Renal cortical epithelial cell (primary cell): Measurements from ENCODE around the gene MYH3. TPM values are rescaled to one million over a fixed set of nuclear protein-coding genes. Genes with fewer than 3 reads are reported as not detected.

Source experiments
- DNase-seq: peaks from one replicate; pipeline ENCODE4 v3.0.0-alpha.2; 2011; ENCODE audit warnings: low read depth
- total RNA-seq: library from RNA; depleted of rRNA; stranded (reverse); fragments of >200 nt; gene quantifications from 2 replicates; pipeline ENCODE4 v1.2.3, GENCODE V29; 2014

MYH3 gene
- total RNA-seq, 1 donor from 2014 or later: 0.30 TPM

DNA sequence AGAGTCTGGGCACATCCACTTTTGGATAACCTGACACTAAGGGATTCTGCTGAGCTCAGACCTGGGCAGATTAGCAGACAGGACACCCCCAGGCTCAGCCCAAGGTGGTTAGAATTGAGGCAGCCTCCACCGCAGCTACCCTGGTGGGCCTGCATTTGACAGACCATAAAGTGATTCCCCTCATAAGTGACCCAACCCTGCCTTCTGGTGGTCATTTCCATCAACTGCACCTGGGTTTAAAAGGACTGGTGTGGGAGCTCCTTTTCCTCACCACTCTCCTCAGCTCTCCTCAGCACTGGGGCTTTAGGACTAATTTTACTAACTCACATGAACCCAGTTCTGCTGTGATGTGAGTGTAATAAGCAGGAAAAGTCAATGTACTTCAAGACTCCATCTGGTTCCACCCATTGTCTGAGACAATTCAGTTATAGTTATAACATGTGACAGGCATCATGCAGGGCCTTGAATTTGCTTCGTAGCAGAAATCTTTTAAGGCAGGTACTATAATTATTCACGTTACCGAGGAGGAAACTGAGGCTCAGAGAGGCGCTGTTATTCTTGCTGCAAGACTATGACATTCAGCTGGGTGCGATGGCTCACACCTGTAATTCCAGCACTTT lies 42.5 kb downstream of the MYH3 start:
- peak; percentile 14 for DNase-seq

DNA sequence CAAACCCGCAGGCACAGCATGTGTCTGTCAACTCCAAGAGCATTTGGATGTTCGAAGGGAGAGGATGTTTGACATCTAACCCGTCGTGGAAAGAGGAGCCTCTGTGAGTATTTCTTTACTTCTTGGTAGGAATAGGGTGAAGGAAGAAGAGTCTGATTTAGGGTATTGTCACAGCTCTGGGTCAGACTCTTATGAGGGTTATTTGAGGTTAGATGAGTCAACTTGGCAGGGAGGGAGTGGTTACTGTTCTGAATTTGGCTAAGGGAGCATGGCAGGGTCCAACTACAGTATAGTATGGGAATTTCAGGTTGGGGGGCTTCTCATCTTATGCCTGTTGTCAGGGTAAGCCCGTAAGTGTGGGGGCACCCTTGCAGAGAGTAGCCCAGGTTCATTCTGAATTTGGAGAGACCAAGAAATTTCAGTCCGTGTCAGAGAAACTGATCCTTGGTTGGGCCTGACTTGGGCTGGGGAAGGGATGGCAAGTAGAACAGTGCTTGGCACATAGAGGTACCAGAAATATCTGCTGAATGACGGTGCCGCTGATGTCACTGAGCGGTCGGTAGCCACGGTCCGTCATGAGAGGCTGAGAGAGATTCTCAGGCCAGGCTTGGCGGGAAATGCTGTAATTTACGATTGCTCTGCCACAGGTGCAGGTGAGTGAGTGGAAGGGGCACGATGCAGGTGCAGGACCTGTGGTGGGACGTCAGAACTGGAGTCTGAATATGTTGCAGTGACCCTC lies 43.2 kb downstream of the MYH3 start:
- DNase-seq: no peak

DNA sequence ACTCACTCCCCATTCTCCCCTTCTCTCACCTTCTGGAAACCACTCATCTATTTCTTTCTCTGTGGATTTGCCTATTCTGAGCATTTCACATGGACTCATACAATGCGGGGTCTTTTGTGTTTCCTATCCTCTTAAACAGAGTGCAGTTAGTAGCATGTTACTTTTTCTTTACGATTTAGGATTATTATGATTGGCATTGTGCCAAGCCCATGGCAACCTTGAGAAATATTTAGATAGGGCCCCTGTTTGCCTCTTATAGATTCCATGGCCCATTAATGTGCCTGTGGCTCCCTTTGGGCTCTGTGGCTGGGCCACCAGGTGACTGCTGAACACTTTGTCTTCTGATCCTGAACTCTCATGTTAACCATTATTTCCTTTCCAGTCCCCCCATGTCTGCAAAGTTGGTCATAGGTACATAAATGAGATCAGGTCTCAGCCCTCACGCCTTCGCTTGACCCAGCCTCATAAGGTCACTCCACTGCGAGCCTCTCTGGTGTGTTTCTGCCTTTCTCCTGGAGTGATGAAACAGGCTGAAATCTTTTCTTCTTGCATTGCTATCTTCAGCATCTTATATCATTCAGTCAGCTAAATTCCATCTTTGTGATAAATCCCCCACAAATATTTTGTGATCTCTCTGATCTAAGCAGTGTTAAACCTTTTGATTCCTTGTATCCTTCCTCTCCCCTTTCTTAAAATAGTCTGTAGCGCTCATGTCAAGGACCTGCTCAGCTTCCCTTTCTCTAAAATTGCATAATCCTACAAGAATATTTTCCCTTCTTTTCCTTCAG lies 44.0 kb downstream of the MYH3 start:
- DNase-seq: no peak

DNA sequence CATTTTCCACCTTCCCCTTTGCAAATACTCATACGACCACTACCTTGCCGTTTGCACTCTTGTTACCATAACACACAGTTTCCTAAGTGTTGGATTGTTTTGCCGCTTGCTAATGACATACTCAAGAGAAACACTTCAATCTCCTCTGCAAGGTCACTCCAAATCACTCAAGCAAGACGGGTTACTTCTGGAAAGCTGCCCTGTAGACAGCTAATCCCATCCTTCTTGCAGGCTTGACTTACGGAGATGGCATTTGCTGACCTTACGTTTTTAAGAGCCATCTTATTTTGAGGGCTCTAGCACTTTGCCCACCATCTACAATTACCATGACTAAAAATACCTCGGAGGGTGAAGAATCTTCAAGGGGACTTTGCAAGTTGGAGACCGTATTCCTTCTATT lies 46.2 kb downstream of the MYH3 start:
- DNase-seq: peak; percentile 16

DNA sequence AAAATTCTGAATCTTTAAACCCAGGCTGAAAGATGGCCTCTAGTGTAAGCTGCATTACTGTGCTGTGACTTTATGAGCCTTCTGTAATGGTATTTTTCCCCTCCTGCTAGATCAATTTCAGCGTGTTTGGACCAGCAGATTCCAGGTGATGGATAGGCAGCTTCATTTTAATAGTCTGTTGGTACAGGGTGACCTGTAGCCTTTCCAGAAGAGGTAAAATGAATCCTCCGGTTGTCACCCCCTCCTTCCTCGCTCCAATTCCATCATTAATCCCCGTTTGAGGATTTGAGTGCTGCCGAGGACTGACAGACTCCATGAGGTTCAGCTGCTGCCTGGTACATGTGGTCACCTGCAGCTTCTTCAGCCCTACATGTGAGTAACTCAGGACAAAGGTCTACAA lies 48.9 kb downstream of the MYH3 start:
- DNase-seq: no peak

- no peak for DNase-seq
These were observed 51.0 kb downstream of the MYH3 start for GRCh38 chr17:10606110-10606509.

GRCh38 chr17:10605221-10605783 lies 51.8 kb downstream of the MYH3 start:
- no peak for DNase-seq

GRCh38 chr17:10604521-10604920 lies 52.6 kb downstream of the MYH3 start:
- no peak for DNase-seq

- no peak for DNase-seq
These were observed 53.2 kb downstream of the MYH3 start for GRCh38 chr17:10603931-10604330.

- DNase-seq: no peak
These were observed 56.5 kb downstream of the MYH3 start for GRCh38 chr17:10600571-10600970.

GRCh38 chr17:10598621-10599020 lies 58.5 kb downstream of the MYH3 start:
- DNase-seq: no peak

GRCh38 chr17:10589553-10590145 lies 67.5 kb downstream of the MYH3 start:
- DNase-seq: no peak

DNA sequence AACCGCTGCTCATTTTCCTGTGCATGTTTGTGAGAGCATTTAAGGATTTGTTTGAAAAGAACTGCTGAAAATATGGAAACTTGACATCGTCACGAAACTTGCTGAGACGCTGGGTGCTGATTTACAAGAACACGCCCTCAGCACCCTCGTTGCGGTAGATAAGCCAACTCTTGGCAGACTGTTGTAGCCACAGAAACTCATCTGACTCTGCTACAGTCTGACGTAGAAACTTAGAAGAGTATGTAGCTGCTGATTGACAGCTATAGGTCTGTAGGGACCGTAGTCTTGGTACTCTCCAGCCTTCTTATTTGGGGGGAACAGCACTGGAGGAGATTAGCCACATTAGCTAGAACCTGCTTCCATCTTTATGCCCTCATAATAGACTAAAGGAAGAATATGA lies 71.6 kb downstream of the MYH3 start:
- no peak for DNase-seq

DNA sequence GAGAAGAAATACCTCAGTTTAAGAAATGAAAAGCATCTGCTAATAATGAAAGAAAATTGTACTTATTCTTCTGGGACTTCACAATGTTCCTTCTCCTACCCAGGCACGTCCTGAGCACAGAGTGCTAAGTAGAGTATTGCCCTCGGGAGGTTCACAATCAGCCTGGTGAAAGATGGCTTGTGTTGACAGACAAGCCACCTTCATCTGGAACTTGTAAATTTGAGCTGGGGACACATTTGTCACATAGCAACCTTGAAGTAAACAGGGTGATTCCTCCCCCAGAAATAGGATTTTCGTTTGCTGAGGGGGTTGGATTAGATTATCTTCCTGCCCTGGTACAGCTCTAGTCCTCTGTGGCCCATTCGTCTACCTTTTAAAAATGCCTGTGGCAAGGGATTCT lies 73.3 kb downstream of the MYH3 start:
- DNase-seq: no peak

DNA sequence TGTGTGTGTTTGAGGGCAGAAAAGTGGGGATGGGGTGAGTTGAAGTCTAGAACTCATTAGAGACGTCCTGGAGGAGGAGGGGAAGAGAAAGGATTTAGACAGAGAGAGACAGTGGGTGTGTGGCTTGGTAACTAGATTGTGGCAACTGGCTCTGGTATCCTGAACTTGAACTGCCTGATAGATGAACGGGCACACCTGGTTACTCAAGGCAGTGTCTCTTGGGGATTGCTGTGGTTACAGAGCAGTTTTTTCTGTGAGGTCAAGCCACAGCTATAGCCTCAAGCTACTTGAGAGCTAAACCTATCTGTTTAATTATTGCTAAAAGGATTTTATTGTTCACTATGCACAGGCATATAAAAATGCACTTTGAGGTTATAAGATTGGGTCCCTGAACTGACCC lies 77.8 kb downstream of the MYH3 start:
- no peak for DNase-seq

Other genes starting within 250 kb of the MYH3 start
- gene MYH8, start 235.4 kb downstream of the MYH3 start, total RNA-seq: not detected in 2 replicates
- gene MYH4, start 187.8 kb downstream of the MYH3 start, total RNA-seq: not detected in 2 replicates
- not detected in 2 replicates for gene MYH1, start 138.8 kb downstream of the MYH3 start, total RNA-seq
- gene MYH2, start 107.7 kb downstream of the MYH3 start, total RNA-seq: not detected in 2 replicates
- gene SCO1, start 40.2 kb upstream of the MYH3 start, total RNA-seq: 39.1 and 48.5 TPM in 2 replicates
- gene ADPRM, start 40.3 kb upstream of the MYH3 start, total RNA-seq: 13.3 and 18.9 TPM in 2 replicates
- gene TMEM220, start 72.7 kb upstream of the MYH3 start, total RNA-seq: 1.6 and 1.9 TPM in 2 replicates
- not detected in 2 replicates for gene TMEM238L, start 146.8 kb upstream of the MYH3 start, total RNA-seq
- not detected in 2 replicates for gene PIRT, start 180.8 kb upstream of the MYH3 start, total RNA-seq